Stimulated activated CD8-positive, alpha-beta memory T cell treated with anti-CD3 and anti-CD28 coated beads, Interleukin-12 subunit alpha, Interleukin-12 subunit beta, amount 100 ng/mL, for 4 hours (primary cell): ENCODE results near the gene ENDOD1.
"Not testable (repeated sequence)": the region's sequence is repeated elsewhere in the genome, so short reads cannot be mapped to it uniquely, and the experiment has no call there.

Experiments
- DNase-seq: peaks from one replicate; pipeline ENCODE4 v3.0.0-alpha.2; 2020; ENCODE audit warnings: low read depth

Gene ENDOD1

GRCh38 chr11:95089620-95090542, at the start of gene ENDOD1:
Gene ENDOD1 (plus strand): TSS chr11:95089846. CDS start chr11:95089928, 82 bp downstream.
- peak; percentile 75 for DNase-seq

- no peak for DNase-seq
These were observed 47.4 kb upstream of the ENDOD1 start for GRCh38 chr11:95042239-95042638.

GRCh38 chr11:95042906-95043305, 46.7 kb upstream of the ENDOD1 start:
- DNase-seq, result no peak

- DNase-seq, result no peak
These were observed 45.6 kb upstream of the ENDOD1 start for GRCh38 chr11:95044010-95044409.

DNA sequence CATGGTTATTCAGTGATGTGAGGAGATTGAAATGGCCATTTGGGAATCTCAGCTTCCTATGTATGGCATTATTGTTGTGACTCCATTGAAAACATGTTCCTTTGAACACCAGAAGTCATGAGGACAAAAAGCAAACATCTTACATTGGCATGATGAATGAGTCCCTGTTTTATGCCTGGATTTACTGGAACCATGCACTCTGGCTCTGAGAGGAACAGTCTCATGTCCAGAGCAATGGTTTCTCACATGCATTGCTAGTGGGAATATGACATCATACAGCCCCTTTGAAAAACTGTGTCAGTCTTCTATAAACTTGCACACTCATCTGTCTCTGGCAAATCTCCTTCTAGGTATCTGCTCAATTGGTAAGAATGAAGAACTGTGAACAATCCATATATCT, 43.8 kb upstream of the ENDOD1 start:
- no peak for DNase-seq

GRCh38 chr11:95049122-95049521, 40.5 kb upstream of the ENDOD1 start, which contains the start of gene KDM4F:
Gene KDM4F (plus strand): TSS chr11:95049422.
- not testable (repeated sequence) for DNase-seq

GRCh38 chr11:95050595-95051202, 38.9 kb upstream of the ENDOD1 start:
- DNase-seq, result no peak

- no peak for DNase-seq
These were observed 35.3 kb upstream of the ENDOD1 start for GRCh38 chr11:95054356-95054755.

- no peak for DNase-seq
These were observed 34.3 kb upstream of the ENDOD1 start for GRCh38 chr11:95055283-95055897.

DNA sequence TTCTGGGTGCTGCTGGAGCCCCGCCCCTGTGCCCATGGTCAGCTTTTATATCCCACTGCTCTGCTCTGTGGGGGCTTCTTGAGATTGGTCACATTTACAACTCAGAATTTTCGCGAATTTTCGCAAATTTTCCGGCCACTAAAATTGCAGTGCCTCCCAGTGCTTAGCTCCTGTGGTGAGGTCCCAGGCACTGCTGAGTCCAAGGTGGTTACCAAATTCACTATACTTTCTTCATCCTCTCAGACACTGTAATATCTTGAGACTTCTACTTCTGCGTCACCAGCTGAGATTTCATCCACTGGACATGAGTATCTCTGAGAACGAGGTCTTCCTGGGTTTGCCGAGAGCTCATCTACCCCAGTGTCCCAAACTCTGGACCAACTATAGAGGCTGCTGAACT, 31.7 kb upstream of the ENDOD1 start:
- DNase-seq, result no peak

GRCh38 chr11:95058621-95059020, 31.0 kb upstream of the ENDOD1 start:
- DNase-seq, result no peak

- no peak for DNase-seq
These were observed 30.6 kb upstream of the ENDOD1 start for GRCh38 chr11:95059046-95059445.

DNA sequence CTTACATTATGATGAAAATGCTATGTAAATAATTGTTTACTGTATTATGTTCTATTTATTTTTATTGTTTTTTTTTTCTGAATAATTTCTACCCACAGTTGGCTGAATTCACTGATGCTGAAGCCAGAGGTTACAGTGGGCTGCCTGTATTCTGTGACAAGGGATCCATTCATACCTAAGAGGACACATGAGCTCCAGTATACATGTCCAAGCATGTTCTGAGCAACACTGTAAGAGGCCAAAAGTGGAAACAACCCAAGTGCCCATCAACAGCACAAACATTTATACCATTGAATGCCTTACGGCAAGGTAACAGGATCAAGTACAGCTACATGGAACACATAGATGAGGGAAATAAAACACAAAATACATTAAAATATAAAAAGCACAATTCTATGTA, 24.3 kb upstream of the ENDOD1 start:
- no peak for DNase-seq

DNA sequence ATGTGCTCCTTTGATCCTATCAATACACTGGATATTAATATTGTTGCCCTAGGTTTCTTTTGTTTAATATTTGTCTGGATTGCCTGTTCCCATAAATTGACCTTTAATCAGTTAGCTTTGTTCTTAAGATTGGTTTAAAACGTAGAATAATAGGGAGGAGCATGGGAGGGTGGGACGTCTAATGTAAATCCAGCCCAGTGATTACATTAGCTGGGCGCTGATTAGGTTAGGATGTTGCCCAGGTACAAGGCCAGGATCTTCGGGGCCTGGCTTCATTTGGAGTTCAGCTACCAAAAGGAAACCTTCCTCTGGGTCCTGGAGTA, 23.0 kb upstream of the ENDOD1 start, which contains the start of gene SRSF8:
Gene SRSF8 (plus strand): TSS at position 204 of the 323 bp plus-strand sequence. CDS start 308 bp downstream, outside the sequence.
- no peak for DNase-seq

GRCh38 chr11:95067039-95067840, 22.4 kb upstream of the ENDOD1 start:
- peak; percentile 64 for DNase-seq

- DNase-seq, result no peak
These were observed 21.8 kb upstream of the ENDOD1 start for GRCh38 chr11:95067841-95068219.

GRCh38 chr11:95068549-95068948, 21.1 kb upstream of the ENDOD1 start:
- DNase-seq, result peak; percentile 18

GRCh38 chr11:95070471-95070870, 19.2 kb upstream of the ENDOD1 start:
- DNase-seq, result no peak

- no peak for DNase-seq
These were observed 16.7 kb upstream of the ENDOD1 start for GRCh38 chr11:95072948-95073347.

- no peak for DNase-seq
These were observed 14.7 kb upstream of the ENDOD1 start for GRCh38 chr11:95074792-95075563.

GRCh38 chr11:95076416-95076815, 13.2 kb upstream of the ENDOD1 start:
- no peak for DNase-seq
